Vagina (tissue), 2 donors: ENCODE measurements around the gene CREBBP.

Source experiments
- CTCF ChIP-seq, 3 experiments: fragments of 450-650 bp in 2 of 3; fragments of 200-600 bp in 1 of 3; sonication (generic) in 1 of 3; IDR thresholded peaks; one replicate each; pipeline ENCODE4 v1.5.1; 2017 to 2019; ENCODE audit warnings: antibody characterized with exemption in 3 of 3, mild to moderate bottlenecking in 2 of 3, moderate library complexity in 2 of 3
- POLR2A ChIP-seq, 2 donors: fragments of 450-650 bp; IDR thresholded peaks; one replicate each; pipeline ENCODE4 v1.6.1; 2017; ENCODE audit warnings: antibody characterized with exemption in 2 of 2, mild to moderate bottlenecking in 2 of 2, moderate library complexity in 2 of 2
- POLR2AphosphoS5 ChIP-seq, 2 donors: sonication (generic); formaldehyde crosslinking; IDR thresholded peaks; one replicate each; pipeline ENCODE4 v1.9.0; 2017; ENCODE audit warnings: antibody characterized with exemption in 2 of 2, mild to moderate bottlenecking in 2 of 2, low read depth in 1 of 2; ENCODE audit not compliant: insufficient read depth in 1 of 2

GRCh38 chr16:3922241-3922640 is 41.7 kb upstream of the CREBBP start:
- TF ChIP-seq POLR2A (IDR thresholded peaks at IDR 0.05) = no peak
- no peak for TF ChIP-seq CTCF (IDR thresholded peaks at IDR 0.05)
- no peak for TF ChIP-seq POLR2AphosphoS5 (IDR thresholded peaks at IDR 0.05; ENCODE audit: insufficient read depth in 1 of 2, low read depth in 1 of 2)
